T-cell (primary cell): ENCODE measurements around the gene TP53I11. TPM values are rescaled to one million over a fixed set of nuclear protein-coding genes. Genes with fewer than 3 reads are reported as not detected.

Experiments used
- ATAC-seq, 4 experiments: fragments of 200-7000 bp in 3 of 4; fragments of 150-1000 bp in 1 of 4; cut with Tn5 transposase; replicated peaks in 1 of 4; 1 replicate in 3 of 4; 2 replicates in 1 of 4; pipeline ENCODE4 v1.10.0; 2021; ENCODE audit warnings: moderate library complexity in 3 of 4, mild to moderate bottlenecking in 2 of 4, moderate number of reproducible peaks in 1 of 4
- CTCF ChIA-PET, 2 donors: fragments of 300-600 bp; sonication (Branson Sonifier 250); formaldehyde crosslinking; loops; one replicate each; lab custom pipeline; 2022; ENCODE audit warnings: antibody characterized with exemption in 2 of 2; lab: Charles Lee
- POLR2A ChIA-PET, 2 donors: fragments of 300-600 bp; sonication (Branson Sonifier 250); formaldehyde crosslinking; loops; one replicate each; lab custom pipeline; 2022; ENCODE audit warnings: antibody characterized with exemption in 2 of 2; lab: Charles Lee
- DNase-seq, 35 experiments: peaks; one replicate each; pipeline versions ENCODE4 v3.0.0 to v3.0.0-alpha.2; 2013 to 2023
- H3K27ac ChIP-seq: one replicate; pipeline ENCODE4 v1.5.1; 2013; ENCODE audit warnings: low read length
- H3K27me3 ChIP-seq, 2 experiments: replicated peaks in 1 of 2; 1 replicate in 1 of 2; 2 replicates in 1 of 2; pipeline versions ENCODE4 v1.6.1 to v1.7.0; 2013; ENCODE audit warnings: low read length in 1 of 2, mixed read lengths in 1 of 2; ENCODE audit not compliant: control insufficient read depth in 2 of 2, insufficient read depth in 2 of 2; ENCODE audit errors: extremely low read depth in 1 of 2
- H3K36me3 ChIP-seq, 2 donors: 1 replicate in 1 of 2; 2 replicates in 1 of 2; pipeline versions ENCODE4 v1.6.1 to v1.7.0; 2013; ENCODE audit warnings: low read length in 1 of 2; ENCODE audit not compliant: control insufficient read depth in 2 of 2, insufficient read depth in 1 of 2; ENCODE audit errors: extremely low read depth in 1 of 2
- H3K4me1 ChIP-seq, 2 experiments: 1 replicate in 1 of 2; 2 replicates in 1 of 2; pipeline versions ENCODE4 v1.6.1 to v1.7.0; 2013; ENCODE audit warnings: low read length in 2 of 2, mixed read lengths in 1 of 2; ENCODE audit not compliant: insufficient read depth in 2 of 2, control insufficient read depth in 1 of 2; ENCODE audit errors: extremely low read depth in 1 of 2
- H3K4me3 ChIP-seq, 2 donors: 1 replicate in 1 of 2; 2 replicates in 1 of 2; pipeline versions ENCODE4 v1.5.1 to v1.7.0; 2013; ENCODE audit warnings: mild to moderate bottlenecking in 2 of 2, low read length in 1 of 2, moderate library complexity in 1 of 2; ENCODE audit not compliant: control insufficient read depth in 1 of 2; ENCODE audit errors: extremely low read depth in 1 of 2
- H3K9me3 ChIP-seq: 2 replicates; pipeline ENCODE4 v1.7.0; 2013
- H3K27ac Mint-ChIP-seq, 2 donors: one replicate each; pipeline ENCODE4 v1.8.0; 2020 to 2021; ENCODE audit warnings: mild to moderate bottlenecking in 2 of 2, mixed read lengths in 2 of 2
- H3K27me3 Mint-ChIP-seq, 2 donors: one replicate each; pipeline ENCODE4 v1.8.0; 2021 to 2022; ENCODE audit warnings: mixed read lengths in 2 of 2
- H3K36me3 Mint-ChIP-seq: one replicate; pipeline ENCODE4 v1.8.0; 2021; ENCODE audit warnings: mixed read lengths
- H3K4me1 Mint-ChIP-seq, 3 donors: one replicate each; pipeline ENCODE4 v1.8.0; 2020 to 2022; ENCODE audit warnings: mixed read lengths in 3 of 3, mild to moderate bottlenecking in 1 of 3
- H3K4me3 Mint-ChIP-seq, 3 donors: one replicate each; pipeline ENCODE4 v1.8.0; 2020 to 2022; ENCODE audit warnings: mild to moderate bottlenecking in 3 of 3, mixed read lengths in 3 of 3, moderate library complexity in 3 of 3
- H3K9me3 Mint-ChIP-seq, 3 donors: one replicate each; pipeline ENCODE4 v1.8.0; 2020 to 2022; ENCODE audit warnings: mixed read lengths in 3 of 3
- WGBS: methylation state at CpG from one replicate; pipeline ENCODE4 v1.1.5; 2013; ENCODE audit warnings: missing lambda C conversion rate; ENCODE audit not compliant: insufficient coverage; 5-methylcytosine and 5-hydroxymethylcytosine counted together
- total RNA-seq, 35 experiments: library from RNA in 6 of 35; stranded (reverse) in 6 of 35; fragments of 120-200 nt in 1 of 35; gene quantifications; one replicate each; pipeline versions ENCODE4 v1.2.1 to v1.2.4 and lab custom pipeline; 2013 to 2026

The TP53I11 gene
- total RNA-seq, 5 donors from 2014 or later (not counting 1 experiment from before 2014, with no cell fraction given) = 6.6 to 27.0 (median 16.4) TPM

DNA sequence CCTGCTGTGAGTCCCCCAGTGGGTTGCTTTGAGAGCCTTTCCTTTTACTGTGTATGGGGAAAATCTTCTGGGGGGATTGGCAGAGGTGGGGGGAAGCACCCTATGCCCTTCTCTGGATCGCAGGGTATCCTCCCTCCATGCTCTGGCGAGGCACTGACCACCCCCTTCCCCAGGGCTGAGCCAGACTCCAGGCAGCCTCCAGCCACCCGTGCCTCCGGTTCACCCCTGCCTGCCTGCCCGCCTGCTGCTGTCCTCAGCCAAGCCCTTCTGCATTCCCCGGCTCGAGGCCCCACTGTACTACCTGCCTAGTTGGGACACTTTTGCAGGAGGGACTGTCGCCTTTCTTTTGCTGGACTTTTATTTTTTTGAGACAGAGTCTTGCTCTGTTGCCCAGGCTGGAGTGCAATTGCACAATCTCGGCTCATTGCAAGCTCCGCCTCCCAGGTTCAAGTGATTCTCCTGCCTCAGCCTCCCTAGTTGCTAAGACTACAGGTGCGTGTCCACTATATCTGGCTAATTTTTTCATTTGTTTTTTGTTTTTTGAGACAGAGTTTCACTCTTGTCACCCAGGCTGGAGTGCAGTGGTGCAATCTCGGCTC is 23.8 kb upstream of the TP53I11 start:
- Histone ChIP-seq H3K36me3 (no peaks in the 10 kb centered on the region), H3K9me3 (no peaks in the 10 kb centered on the region), H3K4me3 (no peak overlapping the region), H3K4me1 (peaks cover 14 to 33% of the 10 kb centered on the region in 2 experiments), H3K27ac (no peak overlapping the region), H3K27me3 (peaks cover 0 to 2% of the 10 kb centered on the region in 2 experiments)
- no peak for DNase-seq
- Mint-ChIP-seq H3K4me3 (no peak overlapping the region), H3K36me3 (no peaks in the 10 kb centered on the region), H3K27me3 (no peaks in the 10 kb centered on the region), H3K9me3 (no peaks in the 10 kb centered on the region), H3K4me1 (peaks cover 0 to 10% (median 5%) of the 10 kb centered on the region in 3 donors), H3K27ac (no peak overlapping the region)
- WGBS = 80% methylated on average over 11 of the region's 12 CpGs
- ChIA-PET POLR2A (no interaction called here), CTCF (interaction anchor here in 1 of 2 donors (0.5 kb wide), 1 partner anchor 25 kb away, joined by 3 read pairs; no protein-coding TSS in a partner anchor)
- ATAC-seq = no peak

DNA sequence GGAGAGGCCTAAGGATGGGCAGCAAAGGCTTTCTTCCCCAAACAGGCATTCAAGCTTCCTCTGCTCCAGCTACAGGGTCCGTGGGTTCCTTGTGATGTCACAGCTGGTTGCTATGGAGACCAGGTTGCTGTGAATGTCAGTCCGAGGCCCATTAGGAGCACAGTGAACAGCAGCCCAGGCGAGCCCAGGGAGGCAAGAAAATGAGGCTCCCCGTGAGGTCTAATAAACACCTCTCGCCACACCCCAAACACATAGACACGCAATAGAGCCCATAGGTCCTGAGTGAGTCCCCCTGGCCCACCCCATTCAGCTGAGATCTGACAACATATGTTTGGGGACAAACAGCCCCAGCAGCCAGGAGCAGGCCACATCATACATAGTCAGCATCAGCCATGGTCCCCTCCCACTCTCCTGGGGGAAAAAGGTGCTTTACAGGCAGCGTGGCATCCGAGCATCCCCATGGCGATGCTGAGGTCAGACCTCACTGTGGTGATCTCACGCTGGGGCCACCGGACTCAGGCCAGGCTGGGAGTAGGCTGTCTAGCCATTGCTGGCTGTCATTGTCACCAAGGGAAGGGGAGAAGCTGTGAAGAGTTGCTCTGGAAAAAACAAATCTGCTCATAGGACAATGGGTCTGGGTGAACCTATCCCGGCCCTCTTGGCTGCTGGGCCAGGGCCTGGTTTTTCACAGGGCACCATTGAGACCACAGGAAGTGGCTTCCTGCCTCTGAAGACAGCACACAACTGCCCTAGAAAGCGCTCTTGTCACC is 23.1 kb upstream of the TP53I11 start:
- no peaks in the 10 kb centered on the region for H3K36me3 Mint-ChIP-seq
- ATAC-seq (no peak), DNase-seq (no peak)
- Histone ChIP-seq H3K4me3 (no peak overlapping the region), H3K9me3 (no peaks in the 10 kb centered on the region), H3K36me3 (no peaks in the 10 kb centered on the region), H3K27ac (no peak overlapping the region), H3K4me1 (peaks cover 14 to 26% of the 10 kb centered on the region in 2 experiments), H3K27me3 (peaks cover 0 to 2% of the 10 kb centered on the region in 2 experiments)
- no peaks in the 10 kb centered on the region for H3K27me3 Mint-ChIP-seq
- peaks cover 0 to 10% (median 5%) of the 10 kb centered on the region in 3 donors for H3K4me1 Mint-ChIP-seq
- H3K4me3 Mint-ChIP-seq = no peak overlapping the region
- ChIA-PET CTCF (no interaction called here), POLR2A (no interaction called here)
- no peaks in the 10 kb centered on the region for H3K9me3 Mint-ChIP-seq
- no peak overlapping the region for H3K27ac Mint-ChIP-seq
- WGBS = 81% methylated on average over 10 of the region's 13 CpGs

DNA sequence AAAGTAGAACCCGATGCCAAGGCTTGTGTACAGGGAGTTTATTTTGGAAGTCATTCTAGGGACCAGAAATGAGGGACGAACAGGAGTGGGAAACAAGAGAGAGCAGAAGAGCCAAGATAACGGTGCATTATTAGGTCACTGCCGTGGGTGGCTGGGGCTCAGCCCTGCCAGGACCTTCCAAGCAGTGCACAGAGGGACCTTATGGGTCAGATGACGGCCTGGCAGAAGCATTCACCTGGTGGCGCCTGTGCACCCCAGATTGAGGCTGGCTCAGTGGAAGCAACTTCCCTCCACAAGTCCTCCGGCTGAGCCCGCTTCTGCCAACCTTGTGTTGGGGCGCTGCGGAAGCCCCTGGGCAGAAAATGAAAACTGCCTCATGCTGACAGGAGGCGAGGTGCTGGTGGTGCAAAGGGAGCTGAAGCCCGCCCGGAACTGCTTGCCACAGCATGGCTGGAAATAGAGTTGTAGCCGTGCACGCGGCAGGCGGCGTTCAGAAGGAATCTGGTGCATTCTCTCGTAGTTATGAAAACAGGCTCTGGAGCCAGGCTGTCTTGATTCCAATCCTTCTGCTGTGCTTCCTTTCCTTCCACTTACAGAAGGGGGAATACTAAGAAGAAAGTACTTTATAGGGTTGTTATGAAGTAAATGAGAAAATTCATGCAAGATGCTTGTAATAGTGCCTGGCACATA is 22.2 kb upstream of the TP53I11 start:
- no peak overlapping the region for H3K27ac ChIP-seq
- H3K27me3 ChIP-seq = peaks cover 0 to 2% of the 10 kb centered on the region in 2 experiments
- no peaks in the 10 kb centered on the region for H3K9me3 Mint-ChIP-seq
- ChIA-PET CTCF (no interaction called here), POLR2A (no interaction called here)
- no peak overlapping the region for H3K4me3 Mint-ChIP-seq
- ATAC-seq (no peak), DNase-seq (no peak)
- no peaks in the 10 kb centered on the region for H3K9me3 ChIP-seq
- peaks cover 0 to 10% (median 5%) of the 10 kb centered on the region in 3 donors for H3K4me1 Mint-ChIP-seq
- peaks cover 6 to 17% of the 10 kb centered on the region in 2 experiments for H3K4me1 ChIP-seq
- H3K36me3 Mint-ChIP-seq = no peaks in the 10 kb centered on the region
- no peak overlapping the region for H3K4me3 ChIP-seq
- 91% methylated on average over 15 of the region's 19 CpGs for WGBS
- no peak overlapping the region for H3K27ac Mint-ChIP-seq
- H3K36me3 ChIP-seq = no peaks in the 10 kb centered on the region
- H3K27me3 Mint-ChIP-seq = no peaks in the 10 kb centered on the region

DNA sequence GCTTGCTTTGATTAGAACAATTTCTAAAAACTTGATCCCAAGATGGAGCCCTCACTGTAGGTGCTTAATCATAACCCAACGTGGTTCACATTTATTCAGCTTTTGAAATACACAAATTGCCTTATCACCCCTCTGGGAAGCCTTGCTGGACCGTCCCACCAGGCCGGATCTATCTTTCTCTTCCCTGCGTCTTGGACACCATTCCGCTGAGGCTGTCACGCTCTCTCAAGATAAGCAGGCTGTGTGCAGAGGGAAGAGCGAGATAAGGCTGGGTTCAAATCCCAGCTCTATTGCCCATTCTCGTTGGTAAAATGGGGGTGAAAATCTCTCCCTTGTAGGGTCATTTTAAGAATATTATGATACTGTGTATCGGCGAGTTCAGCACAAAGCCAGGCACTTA is 20.5 kb upstream of the TP53I11 start:
- CTCF ChIA-PET = no interaction called here
- H3K4me1 ChIP-seq = peaks cover 0 to 7% of the 10 kb centered on the region in 2 experiments
- Mint-ChIP-seq H3K36me3 (no peaks in the 10 kb centered on the region), H3K27ac (no peak overlapping the region), H3K27me3 (no peaks in the 10 kb centered on the region), H3K4me3 (no peak overlapping the region), H3K4me1 (peaks cover 0 to 6% (median 5%) of the 10 kb centered on the region in 3 donors), H3K9me3 (no peaks in the 10 kb centered on the region)
- ATAC-seq (no peak), DNase-seq (no peak)
- H3K27me3 ChIP-seq = no peaks in the 10 kb centered on the region
- POLR2A ChIA-PET = no interaction called here
- 61% methylated on average over 3 of the region's 10 CpGs for WGBS
- no peaks in the 10 kb centered on the region for H3K9me3 ChIP-seq
- no peak overlapping the region for H3K27ac ChIP-seq
- no peak overlapping the region for H3K4me3 ChIP-seq
- no peaks in the 10 kb centered on the region for H3K36me3 ChIP-seq

DNA sequence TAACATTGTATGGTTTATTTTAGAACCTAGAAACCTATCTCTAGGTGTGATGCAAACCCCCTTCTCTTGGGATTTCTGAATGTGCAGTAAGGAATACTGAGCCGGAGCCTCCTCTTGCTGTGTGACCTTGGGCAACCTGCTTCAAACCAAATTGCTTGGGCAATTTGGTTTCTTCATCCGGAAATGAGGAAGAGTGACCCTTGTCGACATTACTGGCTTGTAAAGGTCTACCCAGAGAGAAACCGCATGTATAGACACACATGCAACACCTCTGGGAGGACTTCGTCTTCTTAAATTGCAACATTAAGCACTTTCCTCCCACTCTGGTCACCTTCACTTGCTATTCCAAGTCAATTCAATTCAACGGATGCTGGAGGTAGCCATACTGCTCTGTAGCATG is 19.6 kb upstream of the TP53I11 start:
- H3K9me3 Mint-ChIP-seq = no peaks in the 10 kb centered on the region
- DNase-seq = no peak
- no peaks in the 10 kb centered on the region for H3K36me3 ChIP-seq
- no peaks in the 10 kb centered on the region for H3K36me3 Mint-ChIP-seq
- no peaks in the 10 kb centered on the region for H3K27me3 ChIP-seq
- WGBS = 90% methylated on average over 6 of the region's 6 CpGs
- ChIA-PET POLR2A (no interaction called here), CTCF (no interaction called here)
- no peaks in the 10 kb centered on the region for H3K27me3 Mint-ChIP-seq
- H3K4me1 ChIP-seq = peaks cover 0 to 7% of the 10 kb centered on the region in 2 experiments
- no peak overlapping the region for H3K4me3 Mint-ChIP-seq
- no peak overlapping the region for H3K27ac ChIP-seq
- no peak for ATAC-seq
- H3K4me3 ChIP-seq = no peak overlapping the region
- H3K9me3 ChIP-seq = no peaks in the 10 kb centered on the region
- H3K27ac Mint-ChIP-seq = no peak overlapping the region
- H3K4me1 Mint-ChIP-seq = peaks cover 0 to 6% (median 5%) of the 10 kb centered on the region in 3 donors

DNA sequence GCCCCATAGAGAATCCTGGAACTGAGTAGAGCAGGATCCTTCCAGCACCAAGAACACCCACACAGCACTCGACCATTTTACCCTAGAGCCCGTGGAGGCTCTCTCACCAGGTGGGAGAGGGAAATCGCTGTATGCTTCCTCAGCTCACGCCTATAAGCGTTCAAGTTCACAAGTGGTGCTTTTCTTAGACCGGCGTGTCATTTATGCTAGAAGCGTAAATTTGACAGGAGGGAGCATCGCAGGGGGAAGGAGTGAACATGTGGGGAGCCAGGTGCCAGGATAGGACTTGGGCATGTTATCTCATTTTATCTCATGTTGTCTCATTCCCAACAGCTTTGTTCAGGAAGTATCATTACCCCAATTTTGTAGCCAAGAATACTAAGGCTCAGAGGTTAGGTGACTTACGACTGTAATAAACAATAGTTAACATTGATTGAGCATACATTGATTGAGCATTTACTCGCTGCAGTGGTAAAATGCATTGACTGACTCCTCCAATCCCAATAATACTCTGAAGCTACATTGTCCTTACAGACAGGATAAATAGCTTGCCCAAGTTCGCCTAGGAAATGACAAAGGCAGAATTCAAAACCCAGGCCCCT is 19.1 kb upstream of the TP53I11 start:
- peaks cover 0 to 6% (median 5%) of the 10 kb centered on the region in 3 donors for H3K4me1 Mint-ChIP-seq
- no peaks in the 10 kb centered on the region for H3K27me3 Mint-ChIP-seq
- no peaks in the 10 kb centered on the region for H3K9me3 Mint-ChIP-seq
- DNase-seq (no peak), ATAC-seq (no peak)
- Histone ChIP-seq H3K36me3 (no peaks in the 10 kb centered on the region), H3K9me3 (no peaks in the 10 kb centered on the region), H3K4me1 (peaks cover 0 to 7% of the 10 kb centered on the region in 2 experiments), H3K4me3 (no peak overlapping the region), H3K27ac (no peak overlapping the region), H3K27me3 (no peaks in the 10 kb centered on the region)
- no peaks in the 10 kb centered on the region for H3K36me3 Mint-ChIP-seq
- H3K27ac Mint-ChIP-seq = no peak overlapping the region
- WGBS = no CpG with 5 or more reads among the region's 12 CpGs
- ChIA-PET CTCF (interaction anchor here in 1 of 2 donors (0.6 kb wide), 1 partner anchor 9 kb away, joined by 5 read pairs; no protein-coding TSS in a partner anchor), POLR2A (no interaction called here)
- no peak overlapping the region for H3K4me3 Mint-ChIP-seq
